NCI-H2196 treated with DMSO at 0.1 percent for 48 hours (cell line): ENCODE results near the gene SPAG7.

Experiments
- DNase-seq: peaks from one replicate; lab custom pipeline; 2025; ENCODE audit not compliant: unreplicated experiment; lab: John Stamatoyannopoulos, UW

The SPAG7 gene

DNA sequence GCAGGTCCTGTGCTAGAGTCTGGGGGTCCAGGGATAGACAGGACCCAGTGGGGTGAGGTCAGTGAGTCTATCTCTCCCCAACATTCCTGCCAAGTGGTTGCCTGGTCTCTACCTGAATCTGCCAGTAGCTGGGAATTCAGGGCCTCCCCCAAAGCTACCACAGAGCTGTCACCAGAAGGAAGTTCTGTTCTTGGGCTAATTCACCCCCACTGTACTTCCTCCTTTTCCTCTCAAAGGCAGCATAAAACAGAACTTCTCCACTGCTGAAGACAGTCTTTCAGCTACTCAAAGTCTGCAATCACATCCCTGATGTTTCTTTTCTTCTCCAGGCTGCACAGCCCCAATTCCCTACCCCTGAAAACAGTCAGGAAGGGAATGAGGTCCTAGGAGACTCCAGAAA, 11.1 kb upstream of the SPAG7 start:
- DNase-seq, result no peak

DNA sequence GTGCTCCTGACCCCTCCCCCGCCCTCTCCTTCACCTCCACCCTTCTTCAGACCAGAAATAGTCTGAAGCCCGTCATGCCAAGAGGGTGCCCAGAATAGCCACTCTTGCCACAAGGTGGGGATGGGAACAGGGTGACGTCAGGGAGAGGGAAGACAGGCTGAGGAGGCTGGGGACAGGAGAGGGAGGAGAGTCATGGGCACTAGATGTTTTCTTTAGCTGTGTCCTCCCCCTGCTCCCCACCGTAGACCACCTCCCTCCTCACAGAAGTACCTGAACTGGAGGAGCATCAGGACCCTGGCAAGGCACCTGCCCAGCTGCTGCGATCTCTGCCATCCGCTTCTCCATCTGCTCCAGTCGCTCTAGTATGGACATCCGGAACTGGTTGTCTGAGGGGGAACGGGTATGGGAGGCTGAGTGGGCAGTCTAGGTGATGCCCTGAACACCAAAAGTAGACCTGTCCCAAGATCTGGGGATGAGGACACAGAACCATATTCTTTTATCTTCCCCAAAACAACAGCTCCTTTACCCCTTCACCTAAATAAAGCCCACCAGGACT, 6.6 kb upstream of the SPAG7 start:
- no peak for DNase-seq

DNA sequence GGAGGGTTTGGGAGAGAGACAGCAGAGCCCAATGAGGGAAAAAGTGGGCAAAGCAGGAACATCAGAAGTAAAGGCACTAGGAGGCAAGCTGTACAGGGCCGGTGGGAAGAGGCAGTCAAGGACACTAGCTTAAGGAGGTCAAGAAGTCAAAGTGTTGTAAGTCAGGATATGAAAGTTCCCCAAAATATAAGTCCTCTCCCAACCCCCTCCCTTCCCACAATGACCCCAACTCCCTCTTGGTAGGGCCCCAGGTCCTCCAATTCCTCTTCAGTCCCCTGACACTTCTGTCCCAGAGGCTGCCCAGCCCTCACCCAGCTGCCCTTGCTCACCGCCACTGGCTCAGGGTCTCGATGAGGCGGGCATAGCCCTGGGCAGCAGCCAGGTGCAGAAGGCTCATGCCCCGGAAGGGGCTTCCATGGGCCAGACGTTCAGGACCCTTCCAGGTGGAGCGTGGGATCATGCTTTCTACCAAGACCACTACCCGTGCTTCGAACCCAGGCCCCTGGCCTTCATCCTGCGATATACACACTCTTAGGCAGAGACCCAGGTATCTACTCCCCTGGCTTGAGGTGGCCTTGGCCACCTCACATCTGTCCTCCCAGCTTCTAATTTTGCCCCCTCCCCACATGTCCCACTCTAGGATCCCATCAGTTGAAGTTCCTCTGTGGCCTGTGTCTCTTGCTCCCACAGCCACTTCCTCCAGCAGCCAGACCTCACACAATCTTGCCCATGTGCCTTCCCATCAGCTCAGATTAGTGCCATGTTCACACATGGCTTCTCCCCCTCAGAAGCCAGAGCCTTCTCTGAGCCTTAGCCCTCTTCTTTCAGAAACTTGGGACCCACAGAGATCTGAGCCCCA, 5.9 kb upstream of the SPAG7 start:
- no peak for DNase-seq

- DNase-seq, result no peak
Measured at GRCh38 chr17:4972752-4973151, 5.1 kb upstream of the SPAG7 start.

DNA sequence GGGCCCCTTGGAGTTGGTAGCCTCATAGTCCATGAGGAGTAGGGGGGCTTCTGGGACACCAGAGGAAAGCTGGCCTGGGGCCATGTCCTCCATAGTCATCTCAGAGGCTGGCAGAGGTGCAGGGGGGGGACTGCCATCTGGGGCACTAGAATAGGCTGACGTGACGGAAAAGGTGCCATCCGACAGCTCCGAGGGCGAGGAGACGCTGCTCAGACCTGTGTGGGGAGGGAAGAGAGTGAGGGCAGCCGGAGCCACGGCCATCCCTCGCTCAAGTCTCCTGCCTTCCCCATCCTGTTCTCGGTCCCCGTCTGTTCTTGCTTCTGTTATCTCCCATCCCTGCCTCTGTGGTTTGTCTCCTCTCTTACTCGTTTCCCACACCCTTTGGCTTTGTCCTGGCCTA, 4.7 kb upstream of the SPAG7 start:
- DNase-seq, result no peak

DNA sequence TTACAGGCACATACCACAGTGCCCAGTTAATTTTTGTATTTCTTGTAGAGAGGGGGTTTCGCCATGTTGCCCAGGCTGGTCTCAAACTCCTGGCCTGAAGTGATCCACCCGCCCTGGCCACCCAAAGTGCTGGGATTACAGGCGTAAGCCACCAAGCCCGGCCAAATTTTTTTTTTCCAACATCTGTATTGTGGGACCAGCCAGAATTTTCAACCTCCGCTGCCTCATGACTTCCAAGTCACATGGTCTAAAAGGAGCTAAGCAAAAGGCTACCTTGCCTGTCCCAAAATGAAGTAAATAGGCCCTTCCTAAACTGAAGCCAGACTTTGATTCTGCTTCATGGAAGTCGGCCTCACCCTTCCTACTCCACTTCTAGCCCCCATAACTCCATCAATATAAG, 4.2 kb upstream of the SPAG7 start:
- no peak for DNase-seq

GRCh38 chr17:4970273-4970672, 2.7 kb upstream of the SPAG7 start:
- no peak for DNase-seq

- DNase-seq, result no peak
Measured at GRCh38 chr17:4969551-4970173, 2.0 kb upstream of the SPAG7 start.

DNA sequence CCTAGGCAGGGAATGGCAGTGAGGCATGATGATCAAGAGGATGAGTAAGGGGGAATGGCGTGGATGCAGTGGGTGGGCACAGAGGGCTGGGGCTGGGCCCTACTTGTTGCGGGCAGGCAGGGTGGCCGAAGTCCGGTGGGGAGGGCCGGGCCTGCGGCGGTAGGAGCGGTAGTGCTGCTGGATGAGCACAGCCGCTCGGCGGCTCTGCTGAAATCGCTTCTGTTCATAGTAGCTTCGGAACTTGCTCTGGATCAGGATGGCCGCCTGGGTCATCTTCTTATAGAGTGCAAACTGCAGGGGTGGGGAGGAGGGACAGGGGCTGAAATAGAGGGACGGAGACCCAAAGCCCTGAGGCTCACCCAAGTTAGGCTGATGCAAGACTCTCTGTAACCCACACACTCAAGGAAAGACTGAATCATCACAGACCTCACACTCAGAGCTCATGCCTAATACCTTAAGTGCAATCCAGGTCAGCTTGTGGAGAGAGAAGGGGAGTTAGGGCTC, 1.5 kb upstream of the SPAG7 start:
- no peak for DNase-seq

DNA sequence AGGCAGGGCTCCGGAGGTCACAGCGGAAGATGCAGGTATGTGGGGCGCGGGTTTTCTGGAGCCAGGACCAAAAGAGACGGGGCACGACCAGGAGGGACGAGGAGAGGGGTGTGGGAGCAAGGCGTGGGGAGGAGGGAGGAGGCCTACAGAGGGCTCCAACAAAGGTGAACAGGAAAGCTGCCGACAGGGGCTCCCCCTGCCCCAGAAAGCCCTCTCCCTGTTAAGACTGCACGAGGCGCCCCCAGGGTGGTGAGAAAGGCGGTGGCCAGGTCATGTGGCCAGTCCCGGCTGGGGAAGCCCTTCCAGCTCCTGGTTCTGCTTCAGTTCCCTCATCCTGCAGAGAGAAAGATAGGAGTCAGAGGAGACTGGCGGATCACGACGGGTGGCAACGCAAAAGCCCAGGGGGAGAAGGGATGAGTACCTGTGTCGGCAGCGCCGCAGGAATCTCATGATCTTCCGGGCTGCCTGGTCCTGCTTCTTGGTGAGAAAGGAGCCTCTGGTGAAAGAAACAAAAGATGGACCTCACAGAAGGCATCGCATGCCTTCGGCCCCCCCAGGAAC, 949 bp upstream of the SPAG7 start:
- DNase-seq, result no peak

- peak; percentile 95 for DNase-seq
Measured at GRCh38 chr17:4966844-4967538, 626 bp downstream of the SPAG7 start.

GRCh38 chr17:4965311-4965986, 2.2 kb downstream of the SPAG7 start:
- DNase-seq, result no peak

GRCh38 chr17:4960279-4960922, 7.2 kb downstream of the SPAG7 start:
- no peak for DNase-seq

- DNase-seq, result no peak
Measured at GRCh38 chr17:4959261-4959965, 8.2 kb downstream of the SPAG7 start.

DNA sequence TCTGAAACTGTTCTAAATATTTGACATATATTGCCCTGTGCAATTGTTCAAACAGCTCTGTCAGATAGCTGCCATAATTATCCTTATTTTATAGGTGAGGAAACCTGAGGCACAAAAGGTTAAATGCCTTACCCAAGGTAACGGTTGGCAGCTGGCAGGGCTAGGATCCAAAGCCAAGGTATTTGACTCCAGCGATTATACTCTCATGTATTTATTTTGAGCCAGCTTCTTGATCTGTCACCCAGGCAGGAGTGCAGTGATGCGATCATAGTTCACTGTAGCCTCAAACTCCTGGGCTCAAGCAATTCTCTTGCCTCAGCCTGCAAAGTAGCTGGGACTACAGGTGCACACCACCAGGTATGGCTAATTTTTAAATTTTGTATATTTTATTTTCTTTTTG, 9.5 kb downstream of the SPAG7 start:
- no peak for DNase-seq

- no peak for DNase-seq
Measured at GRCh38 chr17:4956493-4957061, 11.0 kb downstream of the SPAG7 start.

GRCh38 chr17:4955091-4955490, 12.5 kb downstream of the SPAG7 start:
- DNase-seq, result no peak

GRCh38 chr17:4953451-4953961, 14.1 kb downstream of the SPAG7 start:
- DNase-seq, result no peak

DNA sequence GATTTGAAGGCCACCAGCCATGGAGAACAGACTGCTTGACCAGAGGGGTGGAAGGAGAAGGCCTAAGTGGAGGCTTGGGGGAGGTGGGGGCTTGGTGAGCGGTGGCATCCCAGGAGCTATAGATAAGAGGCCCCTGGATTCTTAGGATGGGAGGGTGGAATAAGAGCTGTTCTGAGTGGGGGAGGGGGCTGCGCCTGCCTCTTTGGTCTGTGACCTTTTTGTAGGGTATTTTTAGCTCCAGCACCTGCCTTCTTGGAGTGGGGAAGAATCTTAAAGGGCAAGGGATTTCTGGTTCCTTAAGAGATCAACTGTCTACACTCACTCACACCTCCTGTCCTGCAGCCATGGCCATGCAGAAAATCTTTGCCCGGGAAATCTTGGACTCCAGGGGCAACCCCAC, 16.1 kb downstream of the SPAG7 start:
- no peak for DNase-seq
